ENCODE results near the gene LGR6.

The LGR6 gene

DNA sequence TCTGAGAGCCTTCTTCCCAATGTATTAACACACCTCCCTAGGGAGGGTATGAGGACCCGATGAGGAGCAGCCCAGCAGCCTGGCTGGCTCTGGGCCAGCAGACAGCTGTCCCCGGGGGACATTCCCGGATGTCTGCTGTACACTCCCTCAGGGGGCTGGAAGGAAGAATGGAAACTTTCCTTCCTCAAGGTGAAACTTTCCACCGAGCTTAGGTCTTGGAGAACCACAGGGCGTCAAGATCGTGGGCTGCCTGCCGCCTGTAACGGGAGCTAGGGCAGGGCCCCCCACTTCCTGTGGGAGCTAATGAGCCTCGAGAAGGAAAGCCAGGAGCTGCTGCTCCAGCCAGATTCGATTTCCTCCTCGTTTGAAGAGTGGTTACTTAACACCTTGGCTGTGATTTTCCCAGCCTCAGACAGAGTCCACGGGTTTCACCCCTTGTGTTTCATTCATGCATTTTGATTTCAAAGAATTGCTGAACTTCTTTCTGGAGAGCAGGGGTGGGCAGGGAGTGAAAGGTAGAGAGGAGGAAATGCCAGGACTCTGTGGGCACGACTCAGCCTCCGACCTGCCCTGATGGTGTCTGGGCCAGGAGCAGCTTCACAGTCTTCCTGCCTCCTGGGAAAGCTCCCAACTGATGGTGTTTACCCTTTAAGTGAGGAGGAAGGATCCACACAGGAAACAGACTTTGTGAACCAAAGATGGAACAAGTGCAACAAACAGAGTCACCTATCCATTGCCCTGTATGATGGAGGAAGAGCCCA lies 118.5 kb downstream of the LGR6 start:
- H3K27me3 ChIP-seq (ENCODE audit: insufficient read depth, low read depth), result no peaks in the 10 kb centered on the region
- no peak overlapping the region for H3K27ac ChIP-seq
- TF ChIP-seq, protein P1, sequence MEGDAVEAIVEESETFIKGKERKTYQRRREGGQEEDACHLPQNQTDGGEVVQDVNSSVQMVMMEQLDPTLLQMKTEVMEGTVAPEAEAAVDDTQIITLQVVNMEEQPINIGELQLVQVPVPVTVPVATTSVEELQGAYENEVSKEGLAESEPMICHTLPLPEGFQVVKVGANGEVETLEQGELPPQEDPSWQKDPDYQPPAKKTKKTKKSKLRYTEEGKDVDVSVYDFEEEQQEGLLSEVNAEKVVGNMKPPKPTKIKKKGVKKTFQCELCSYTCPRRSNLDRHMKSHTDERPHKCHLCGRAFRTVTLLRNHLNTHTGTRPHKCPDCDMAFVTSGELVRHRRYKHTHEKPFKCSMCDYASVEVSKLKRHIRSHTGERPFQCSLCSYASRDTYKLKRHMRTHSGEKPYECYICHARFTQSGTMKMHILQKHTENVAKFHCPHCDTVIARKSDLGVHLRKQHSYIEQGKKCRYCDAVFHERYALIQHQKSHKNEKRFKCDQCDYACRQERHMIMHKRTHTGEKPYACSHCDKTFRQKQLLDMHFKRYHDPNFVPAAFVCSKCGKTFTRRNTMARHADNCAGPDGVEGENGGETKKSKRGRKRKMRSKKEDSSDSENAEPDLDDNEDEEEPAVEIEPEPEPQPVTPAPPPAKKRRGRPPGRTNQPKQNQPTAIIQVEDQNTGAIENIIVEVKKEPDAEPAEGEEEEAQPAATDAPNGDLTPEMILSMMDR (conservative IDR thresholded peaks at IDR 0.05; ENCODE audit: low read depth, low read length), result no peak
- H4K20me1 ChIP-seq (ENCODE audit: insufficient read depth), result no peaks in the 10 kb centered on the region
- no peaks in the 10 kb centered on the region for H3K36me3 ChIP-seq (ENCODE audit: insufficient read depth)
- H3K4me1 ChIP-seq (ENCODE audit: low read depth, poor library complexity, severe bottlenecking), result no peaks in the 10 kb centered on the region
- no peak overlapping the region for H2AFZ ChIP-seq (ENCODE audit: low read depth)
- no peaks in the 10 kb centered on the region for H3K79me2 ChIP-seq (ENCODE audit: insufficient read depth, low read depth)
- no peak overlapping the region for H3K4me2 ChIP-seq
- H3K9ac ChIP-seq, result no peak overlapping the region
- H3K4me3 ChIP-seq (IDR thresholded peaks at IDR 0.05; ENCODE audit: insufficient read depth, low read depth, low read length), result no peak overlapping the region

DNA sequence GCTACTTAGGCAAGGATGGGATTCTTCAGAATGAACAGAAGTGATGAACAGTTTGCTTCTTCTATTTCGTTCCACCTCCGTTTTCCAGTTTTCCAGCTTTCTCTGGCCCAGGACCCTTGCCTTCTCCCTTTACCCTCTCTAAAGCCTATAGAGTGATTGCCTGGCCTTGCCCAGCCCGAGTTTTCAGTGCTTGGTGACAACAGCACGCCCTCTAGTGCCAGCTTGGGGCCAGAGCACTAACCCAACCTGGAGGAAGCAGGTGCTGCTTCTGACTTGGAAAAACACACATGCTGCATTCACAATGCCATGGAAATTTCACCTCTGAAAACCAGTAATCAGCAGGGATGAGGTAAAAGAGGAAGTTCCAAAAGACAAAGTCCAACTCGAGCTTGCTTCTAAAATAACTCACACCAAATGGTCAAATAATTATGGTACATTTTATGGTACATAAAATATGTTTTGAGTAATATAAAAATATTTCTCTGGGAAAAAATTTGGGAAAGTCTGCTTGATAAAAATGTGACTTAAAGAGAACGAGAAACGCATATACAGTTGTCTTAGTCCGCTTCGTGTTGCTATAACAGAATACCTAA lies 122.1 kb downstream of the LGR6 start:
- Histone ChIP-seq H3K9ac (no peak overlapping the region), H4K20me1 (ENCODE audit: insufficient read depth) (no peaks in the 10 kb centered on the region), H3K36me3 (ENCODE audit: insufficient read depth) (no peaks in the 10 kb centered on the region), H3K4me1 (ENCODE audit: low read depth, poor library complexity, severe bottlenecking) (no peaks in the 10 kb centered on the region), H3K79me2 (ENCODE audit: insufficient read depth, low read depth) (no peaks in the 10 kb centered on the region), H2AFZ (ENCODE audit: low read depth) (no peak overlapping the region), H3K4me2 (no peak overlapping the region), H3K4me3 (IDR thresholded peaks at IDR 0.05; ENCODE audit: insufficient read depth, low read depth, low read length) (no peak overlapping the region), H3K27me3 (ENCODE audit: insufficient read depth, low read depth) (no peaks in the 10 kb centered on the region), H3K27ac (no peak overlapping the region)
- TF ChIP-seq, protein P1 (conservative IDR thresholded peaks at IDR 0.05; ENCODE audit: low read depth, low read length), result peak; percentile 99

DNA sequence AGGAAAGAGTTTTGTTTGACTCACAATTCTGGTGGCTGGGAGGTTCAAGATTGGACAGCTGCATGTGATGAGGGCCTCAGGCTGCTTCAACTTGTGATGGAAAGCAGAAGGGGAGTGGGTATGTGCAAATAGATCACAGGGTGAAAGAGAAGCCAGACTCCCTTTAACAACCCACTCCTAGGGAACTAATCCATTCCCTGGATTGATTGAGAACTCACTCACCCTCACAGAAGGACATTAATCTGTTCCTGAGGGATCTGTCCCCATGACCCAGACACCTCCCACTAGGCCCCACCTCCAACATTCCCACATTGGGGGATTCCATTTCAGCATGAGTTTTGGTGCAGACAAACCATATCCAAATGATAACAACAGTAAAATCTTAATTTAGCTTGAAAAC lies 122.6 kb downstream of the LGR6 start:
- TF ChIP-seq, protein P1 (conservative IDR thresholded peaks at IDR 0.05; ENCODE audit: low read depth, low read length), result no peak
- Histone ChIP-seq H3K27me3 (ENCODE audit: insufficient read depth, low read depth) (no peaks in the 10 kb centered on the region), H4K20me1 (ENCODE audit: insufficient read depth) (no peaks in the 10 kb centered on the region), H3K79me2 (ENCODE audit: insufficient read depth, low read depth) (no peaks in the 10 kb centered on the region), H3K9ac (no peak overlapping the region), H2AFZ (ENCODE audit: low read depth) (no peak overlapping the region), H3K4me1 (ENCODE audit: low read depth, poor library complexity, severe bottlenecking) (no peaks in the 10 kb centered on the region), H3K36me3 (ENCODE audit: insufficient read depth) (no peaks in the 10 kb centered on the region), H3K4me2 (no peak overlapping the region), H3K4me3 (IDR thresholded peaks at IDR 0.05; ENCODE audit: insufficient read depth, low read depth, low read length) (no peak overlapping the region), H3K27ac (no peak overlapping the region)

DNA sequence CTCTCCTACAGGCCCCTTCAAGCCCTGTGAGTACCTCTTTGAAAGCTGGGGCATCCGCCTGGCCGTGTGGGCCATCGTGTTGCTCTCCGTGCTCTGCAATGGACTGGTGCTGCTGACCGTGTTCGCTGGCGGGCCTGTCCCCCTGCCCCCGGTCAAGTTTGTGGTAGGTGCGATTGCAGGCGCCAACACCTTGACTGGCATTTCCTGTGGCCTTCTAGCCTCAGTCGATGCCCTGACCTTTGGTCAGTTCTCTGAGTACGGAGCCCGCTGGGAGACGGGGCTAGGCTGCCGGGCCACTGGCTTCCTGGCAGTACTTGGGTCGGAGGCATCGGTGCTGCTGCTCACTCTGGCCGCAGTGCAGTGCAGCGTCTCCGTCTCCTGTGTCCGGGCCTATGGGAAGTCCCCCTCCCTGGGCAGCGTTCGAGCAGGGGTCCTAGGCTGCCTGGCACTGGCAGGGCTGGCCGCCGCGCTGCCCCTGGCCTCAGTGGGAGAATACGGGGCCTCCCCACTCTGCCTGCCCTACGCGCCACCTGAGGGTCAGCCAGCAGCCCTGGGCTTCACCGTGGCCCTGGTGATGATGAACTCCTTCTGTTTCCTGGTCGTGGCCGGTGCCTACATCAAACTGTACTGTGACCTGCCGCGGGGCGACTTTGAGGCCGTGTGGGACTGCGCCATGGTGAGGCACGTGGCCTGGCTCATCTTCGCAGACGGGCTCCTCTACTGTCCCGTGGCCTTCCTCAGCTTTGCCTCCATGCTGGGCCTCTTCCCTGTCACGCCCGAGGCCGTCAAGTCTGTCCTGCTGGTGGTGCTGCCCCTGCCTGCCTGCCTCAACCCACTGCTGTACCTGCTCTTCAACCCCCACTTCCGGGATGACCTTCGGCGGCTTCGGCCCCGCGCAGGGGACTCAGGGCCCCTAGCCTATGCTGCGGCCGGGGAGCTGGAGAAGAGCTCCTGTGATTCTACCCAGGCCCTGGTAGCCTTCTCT lies 124.6 kb downstream of the LGR6 start:
- H2AFZ ChIP-seq (ENCODE audit: low read depth), result no peak overlapping the region
- no peaks in the 10 kb centered on the region for H4K20me1 ChIP-seq (ENCODE audit: insufficient read depth)
- no peak overlapping the region for H3K4me3 ChIP-seq (IDR thresholded peaks at IDR 0.05; ENCODE audit: insufficient read depth, low read depth, low read length)
- no peak overlapping the region for H3K27ac ChIP-seq
- TF ChIP-seq, protein P1 (conservative IDR thresholded peaks at IDR 0.05; ENCODE audit: low read depth, low read length), result no peak
- no peaks in the 10 kb centered on the region for H3K36me3 ChIP-seq (ENCODE audit: insufficient read depth)
- no peak overlapping the region for H3K9ac ChIP-seq
- no peaks in the 10 kb centered on the region for H3K4me1 ChIP-seq (ENCODE audit: low read depth, poor library complexity, severe bottlenecking)
- no peaks in the 10 kb centered on the region for H3K27me3 ChIP-seq (ENCODE audit: insufficient read depth, low read depth)
- no peak overlapping the region for H3K4me2 ChIP-seq
- H3K79me2 ChIP-seq (ENCODE audit: insufficient read depth, low read depth), result no peaks in the 10 kb centered on the region
